K562 (cell line): ENCODE measurements around the gene MIEF1. TPM values are rescaled to one million over a fixed set of nuclear protein-coding genes. Genes with fewer than 3 reads are reported as not detected.
A peak's percentile ranks its signal among the peaks of the same experiment; 100 is the strongest.

ENCODE experiments used
- CCNT2 ChIP-seq: IDR thresholded peaks from 2 replicates; pipeline ENCODE4 v1.6.1; 2011; ENCODE audit warnings: borderline replicate concordance, low read depth, mild to moderate bottlenecking, moderate library complexity, mixed read lengths, low read length; ENCODE audit not compliant: insufficient read length; ENCODE audit errors: extremely low read depth
- CEBPB ChIP-seq: fragments of 450-650 bp; IDR thresholded peaks from 2 replicates; pipeline ENCODE4 v1.6.1; 2016; ENCODE audit warnings: missing genetic modification characterization, missing compliant biosample characterization
- EHMT2 ChIP-seq: fragments of 450-650 bp; IDR thresholded peaks from 2 replicates; pipeline ENCODE4 v1.6.1; 2018; ENCODE audit warnings: antibody characterized with exemption
- GTF3C2 ChIP-seq: IDR thresholded peaks from 3 replicates; pipeline ENCODE4 v1.6.1; 2011; ENCODE audit warnings: borderline replicate concordance, mild to moderate bottlenecking, moderate library complexity; ENCODE audit not compliant: insufficient read length; ENCODE audit errors: extremely low read depth
- KLF10 ChIP-seq: fragments of 250-450 bp; sonication (Bioruptor Pico); IDR thresholded peaks from 2 replicates; pipeline ENCODE4 v1.6.1; 2021; ENCODE audit warnings: matching md5 sums
- NCOR1 ChIP-seq: fragments of 450-650 bp; IDR thresholded peaks from 2 replicates; pipeline ENCODE4 v1.6.1; 2016; ENCODE audit warnings: mild to moderate bottlenecking, moderate library complexity
- RERE ChIP-seq: sonication (generic); formaldehyde crosslinking; IDR thresholded peaks from 2 replicates; pipeline ENCODE4 v1.8.0; 2023; ENCODE audit warnings: missing genetic modification reagents, mild to moderate bottlenecking, borderline replicate concordance
- SFPQ ChIP-seq: fragments of 200-400 bp; formaldehyde crosslinking; IDR thresholded peaks from 2 replicates; pipeline ENCODE4 v1.6.1; 2017; ENCODE audit warnings: mild to moderate bottlenecking, low read depth, low read length, moderate library complexity
- VEZF1 ChIP-seq: fragments of 200-800 bp; sonication (Bioruptor generic); IDR thresholded peaks from 2 replicates; pipeline ENCODE4 v1.6.1; 2017; ENCODE audit warnings: missing genetic modification characterization, missing compliant biosample characterization
- ZBTB9 ChIP-seq: fragments of 450-650 bp; formaldehyde crosslinking; IDR thresholded peaks from 2 replicates; pipeline ENCODE4 v1.4.0; 2020; ENCODE audit warnings: mild to moderate bottlenecking, moderate library complexity
- ZC3H8 ChIP-seq: fragments of 450-650 bp; IDR thresholded peaks from 2 replicates; pipeline ENCODE4 v1.6.1; 2017
- ZNF121 ChIP-seq: sonication (generic); formaldehyde crosslinking; conservative IDR thresholded peaks from 2 replicates; pipeline ENCODE4 v1.8.0; 2022; ENCODE audit warnings: missing genetic modification reagents
- ZNF140 ChIP-seq: fragments of 250-450 bp; sonication (Bioruptor Pico); IDR thresholded peaks from 2 replicates; pipeline ENCODE4 v1.8.0; 2021; ENCODE audit warnings: moderate library complexity, mild to moderate bottlenecking, inconsistent platforms
- ZSCAN32 ChIP-seq: fragments of 450-650 bp; formaldehyde crosslinking; IDR thresholded peaks from 2 replicates; pipeline ENCODE4 v1.4.0; 2020; ENCODE audit warnings: mild to moderate bottlenecking, moderate library complexity
- polyA plus RNA-seq, 8 experiments: library from polyadenylated mRNA; depleted of rRNA in 4 of 8; stranded (reverse) in 5 of 8; unstranded in 3 of 8; fragments of >200 nt; fragmentation: Nextera tagmentation in 2 of 8; fragmentation: Illumina TruSeq in 1 of 8; extraction: Ambion mirVana in 2 of 8; extraction: Trizol in 1 of 8; gene quantifications; 2 replicates each; pipeline versions ENCODE4 v1.2.1 to v1.2.3, GENCODE V29; 2011 to 2014; ENCODE audit warnings: inconsistent platforms in 1 of 8, missing spikeins in 1 of 8
- total RNA-seq, 7 experiments: library from RNA; depleted of rRNA in 6 of 7; stranded (reverse); fragments of >200 nt in 6 of 7; fragmentation: Illumina TruSeq in 2 of 7; extraction: Trizol in 2 of 7; gene quantifications; 2 replicates each; pipeline versions ENCODE4 v1.2.1 to v1.2.3, GENCODE V29; 2011 to 2021; ENCODE audit warnings: low replicate concordance in 1 of 7

Gene MIEF1
- total and polyA plus RNA-seq, 9 of the 15 experiments (the other 6 are each of a cell fraction or from before 2014, with no cell fraction given) = 10.9 to 51.8 (median 25.5) TPM

GRCh38 chr22:39518996-39519680 lies 17.0 kb downstream of the MIEF1 start (continued):
- TF ChIP-seq GTF3C2 = no peak
- TF ChIP-seq CEBPB (tag) = no peak
- no peak for TF ChIP-seq ZNF140 (CRISPR knock-in tag)
- TF ChIP-seq VEZF1 (CRISPR knock-in tag) = peak; percentile 4; the same call in 1 of the 2 replicates
- TF ChIP-seq EHMT2 = no peak
- no peak for TF ChIP-seq KLF10 (CRISPR knock-in tag)
- no peak for TF ChIP-seq SFPQ
- no peak for TF ChIP-seq CCNT2
- TF ChIP-seq RERE (CRISPR knock-in tag) = no peak
- no peak for TF ChIP-seq ZSCAN32 (CRISPR knock-in tag)
- TF ChIP-seq NCOR1 = no peak
- TF ChIP-seq ZC3H8 = no peak
- no peak for TF ChIP-seq ZBTB9 (CRISPR knock-in tag)
- TF ChIP-seq ZNF121 (CRISPR knock-in tag) = no peak
